ENCODE results near the gene MAMDC2.
"Not testable (repeated sequence)": the region's sequence is repeated elsewhere in the genome, so short reads cannot be mapped to it uniquely, and the experiment has no call there.

The MAMDC2 gene

GRCh38 chr9:70217029-70217428, 173.4 kb downstream of the MAMDC2 start:
- no peak for DNase-seq

DNA sequence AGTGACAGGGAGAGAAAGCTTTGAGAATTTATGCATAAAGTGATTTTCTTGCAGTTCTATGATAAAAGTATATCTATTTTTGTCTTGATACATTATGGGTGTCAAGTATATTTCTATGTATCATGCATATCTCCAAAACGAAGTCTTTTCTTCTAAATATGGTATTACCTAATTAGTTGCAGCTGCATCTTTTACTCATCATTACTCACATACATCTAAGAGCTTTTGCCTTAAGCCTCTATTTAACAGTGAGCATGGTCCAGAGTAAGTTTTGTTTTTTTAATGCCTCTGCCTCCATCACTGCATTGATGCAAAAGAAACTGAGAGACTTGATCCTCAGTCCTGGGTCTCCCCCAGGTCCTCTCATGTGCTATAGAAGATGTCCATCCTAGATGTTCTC, 175.1 kb downstream of the MAMDC2 start:
- DNase-seq: no peak

DNA sequence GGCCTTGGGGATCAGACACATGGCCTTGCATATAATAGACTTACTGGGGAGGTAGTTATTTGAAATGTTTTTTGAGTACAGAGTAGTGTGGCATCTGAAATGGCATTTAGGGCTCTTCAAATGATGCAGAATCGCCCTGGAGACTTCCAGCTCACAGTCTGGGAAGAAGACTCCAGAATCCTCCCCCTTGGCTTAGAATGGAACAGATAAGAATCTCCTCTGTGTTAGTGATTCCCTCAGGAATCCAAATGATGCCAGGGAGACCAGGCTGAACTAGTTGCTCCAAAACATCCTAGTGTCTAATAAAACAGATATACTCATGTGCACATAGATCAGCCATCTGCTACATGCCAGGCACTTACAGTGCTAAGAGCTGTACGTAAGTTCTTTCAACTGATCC, 176.6 kb downstream of the MAMDC2 start:
- no peak for DNase-seq

GRCh38 chr9:70222354-70222753, 178.7 kb downstream of the MAMDC2 start:
- DNase-seq: no peak

DNA sequence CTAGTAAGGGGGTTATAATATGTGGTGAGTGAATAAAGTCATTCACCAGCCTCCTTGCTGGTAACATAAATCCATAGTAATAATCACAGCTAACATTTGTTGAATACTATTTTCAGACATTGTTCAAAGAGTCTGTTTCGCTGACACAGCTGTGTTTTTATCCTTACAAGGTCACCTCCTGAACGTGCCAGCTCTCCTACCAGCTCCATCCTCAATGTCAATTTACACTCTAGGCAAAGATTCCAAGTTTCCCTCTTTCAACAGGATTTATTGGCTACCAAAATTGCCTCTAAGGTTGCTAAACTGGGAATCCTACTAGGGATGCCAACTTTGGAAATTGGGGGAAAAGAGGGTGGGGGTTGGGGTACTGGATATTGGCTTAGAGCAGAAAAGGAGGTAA, 184.5 kb downstream of the MAMDC2 start:
- DNase-seq: no peak

DNA sequence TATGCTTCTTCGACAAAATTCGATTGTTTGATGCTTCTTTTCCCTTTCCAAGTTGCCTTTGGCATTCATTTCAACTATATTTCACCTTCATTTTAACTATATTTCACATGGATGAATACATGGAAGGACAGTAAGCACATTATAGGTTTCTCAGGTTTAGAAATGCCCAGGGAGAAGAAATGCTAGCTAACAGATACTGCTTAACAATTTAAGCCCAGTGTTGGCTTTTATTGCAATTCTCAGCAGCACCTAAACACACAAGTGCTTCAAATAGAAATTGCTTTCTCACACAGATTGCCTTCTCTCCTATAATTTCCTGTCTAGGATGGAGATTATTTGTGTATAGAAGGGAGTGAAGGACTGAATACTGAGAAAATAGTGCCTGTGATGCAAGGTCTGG, 185.0 kb downstream of the MAMDC2 start:
- DNase-seq: no peak

GRCh38 chr9:70229026-70229425, 185.4 kb downstream of the MAMDC2 start:
- DNase-seq: peak in 1 of 2 experiments; percentile 11

DNA sequence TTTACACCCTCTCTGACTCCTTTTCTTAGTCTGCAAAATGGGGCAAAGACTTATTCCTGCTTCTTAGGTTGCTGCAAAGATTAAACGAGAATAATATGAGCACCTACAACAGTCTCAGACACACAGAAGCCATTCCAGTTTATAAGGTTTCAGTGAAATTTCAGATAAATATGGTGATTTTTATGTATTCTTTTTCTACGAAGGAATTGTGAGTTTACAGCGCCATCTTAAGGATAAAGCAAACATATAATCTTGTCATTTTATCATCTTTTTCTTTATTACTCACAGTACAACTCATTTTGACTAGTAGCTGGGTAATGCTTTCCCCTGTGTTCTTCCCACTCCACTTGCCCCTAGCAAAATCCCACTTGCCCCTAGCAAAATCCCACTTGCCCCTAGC, 185.9 kb downstream of the MAMDC2 start:
- no peak for DNase-seq

GRCh38 chr9:70232476-70232875, 188.8 kb downstream of the MAMDC2 start:
- DNase-seq: no peak

DNA sequence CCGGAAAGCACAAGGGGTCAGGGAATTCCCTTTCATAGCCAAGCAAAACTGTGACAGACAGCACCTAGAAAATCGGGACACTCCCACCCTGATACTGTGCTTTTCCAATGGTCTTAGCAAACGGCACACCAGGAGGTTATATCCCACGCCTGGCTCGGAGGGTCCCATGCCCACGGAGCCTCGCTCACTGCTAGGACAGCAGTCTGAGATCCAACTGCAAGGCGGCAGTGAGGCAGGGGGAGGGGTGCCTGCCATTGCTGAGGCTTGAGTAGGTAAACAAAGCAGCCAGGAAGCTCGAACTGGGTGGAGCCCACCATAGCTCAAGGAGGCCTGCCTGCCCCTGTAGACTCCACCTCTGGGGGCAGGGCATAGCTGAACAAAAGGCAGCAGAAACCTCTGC, 190.6 kb downstream of the MAMDC2 start:
- not testable (repeated sequence) for DNase-seq

GRCh38 chr9:70245952-70246351, 202.3 kb downstream of the MAMDC2 start:
- DNase-seq: not testable (repeated sequence)

DNA sequence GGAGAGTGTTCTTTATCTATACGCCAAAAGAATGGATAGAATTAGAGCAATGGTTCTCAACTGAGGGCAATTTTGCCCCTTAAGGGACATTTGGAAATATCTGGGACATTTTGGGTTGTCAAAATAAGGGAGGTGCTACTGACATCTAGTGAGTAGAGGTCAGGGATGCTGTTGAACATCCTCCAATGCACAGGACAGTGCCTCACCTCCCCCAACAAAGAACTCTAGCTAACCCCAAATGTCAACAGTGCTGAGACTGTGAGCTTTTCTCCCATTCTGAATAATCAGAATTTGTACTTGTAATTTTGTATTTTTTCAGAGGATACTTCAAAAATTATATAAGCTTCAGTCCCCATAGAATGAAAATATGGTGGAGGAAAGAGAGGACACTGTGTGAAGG, 206.6 kb downstream of the MAMDC2 start:
- no peak for DNase-seq

GRCh38 chr9:70255486-70255885, 211.8 kb downstream of the MAMDC2 start:
- no peak for DNase-seq

DNA sequence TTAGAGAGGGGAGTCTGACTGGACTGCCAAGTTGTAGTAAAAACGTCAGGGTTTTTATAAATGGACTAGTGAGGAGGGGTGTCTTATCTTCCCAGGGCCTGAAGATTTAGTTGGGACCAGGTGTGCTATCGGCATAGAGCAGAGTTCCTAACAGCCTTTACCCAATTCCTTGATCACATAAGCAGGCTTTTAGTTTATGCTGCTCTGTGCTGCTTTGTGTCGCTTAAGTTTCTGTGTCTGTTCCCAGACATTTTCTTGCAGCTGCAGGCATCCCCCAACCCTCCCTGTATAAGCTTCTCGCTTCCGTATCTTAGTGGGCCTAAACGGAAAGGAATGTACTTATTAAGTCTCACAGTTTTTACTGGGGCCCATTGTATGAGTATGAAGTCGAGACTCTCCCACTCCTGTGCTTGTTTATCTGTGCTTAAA, 212.5 kb downstream of the MAMDC2 start:
- no peak for DNase-seq

DNA sequence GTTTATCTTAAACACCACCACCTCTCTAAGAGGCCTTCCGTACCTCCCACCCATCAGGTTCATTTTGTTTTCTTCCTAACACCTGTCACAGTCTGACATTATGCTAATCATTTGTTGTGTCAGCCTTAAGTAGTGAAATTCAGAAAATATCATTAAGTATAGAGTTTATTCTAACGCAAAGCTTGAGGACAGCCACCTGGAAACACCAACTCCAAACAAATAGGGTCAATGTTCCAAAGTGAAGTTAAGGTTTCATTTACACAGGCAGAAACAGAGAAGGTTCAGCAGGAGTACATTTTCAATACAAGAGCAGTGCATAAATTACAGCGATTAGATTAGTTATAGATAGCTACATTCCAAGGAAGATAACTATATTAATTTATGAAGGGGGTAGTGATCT, 213.9 kb downstream of the MAMDC2 start:
- DNase-seq: no peak

DNA sequence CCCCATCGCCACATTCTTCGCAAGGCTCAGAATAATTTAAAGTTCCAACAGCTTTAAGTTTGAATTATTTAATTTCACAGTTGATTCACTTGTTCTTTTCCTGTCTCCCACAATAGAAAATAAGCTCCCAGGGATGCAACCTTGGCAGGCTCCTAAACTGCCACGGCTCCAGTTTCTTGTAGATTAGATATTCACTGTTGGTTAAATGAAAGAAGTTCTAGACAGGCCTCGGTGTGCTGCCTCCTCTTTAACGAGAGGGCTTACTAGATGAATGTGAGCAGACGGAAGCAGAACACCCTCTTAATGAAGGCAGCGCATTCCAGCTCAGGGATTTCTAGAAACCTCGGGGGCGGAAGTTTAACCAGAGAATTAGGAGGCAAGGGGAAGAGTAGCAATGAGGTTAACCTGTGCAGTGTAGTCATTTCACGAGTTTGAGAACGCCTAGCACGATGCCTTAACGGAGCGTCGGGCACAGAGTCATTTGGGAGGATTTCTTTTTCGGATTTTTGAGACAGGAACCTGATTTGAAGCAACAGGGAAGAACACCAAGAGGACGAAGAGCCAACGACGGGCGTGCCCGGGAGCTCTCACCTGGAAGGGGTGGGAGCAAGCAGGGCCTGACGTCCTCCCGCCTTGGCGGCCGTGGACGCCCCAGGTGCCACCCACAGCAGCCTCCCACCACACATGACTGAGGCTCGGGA, 214.5 kb downstream of the MAMDC2 start:
- peak in 1 of 2 experiments; percentile 61 for DNase-seq

DNA sequence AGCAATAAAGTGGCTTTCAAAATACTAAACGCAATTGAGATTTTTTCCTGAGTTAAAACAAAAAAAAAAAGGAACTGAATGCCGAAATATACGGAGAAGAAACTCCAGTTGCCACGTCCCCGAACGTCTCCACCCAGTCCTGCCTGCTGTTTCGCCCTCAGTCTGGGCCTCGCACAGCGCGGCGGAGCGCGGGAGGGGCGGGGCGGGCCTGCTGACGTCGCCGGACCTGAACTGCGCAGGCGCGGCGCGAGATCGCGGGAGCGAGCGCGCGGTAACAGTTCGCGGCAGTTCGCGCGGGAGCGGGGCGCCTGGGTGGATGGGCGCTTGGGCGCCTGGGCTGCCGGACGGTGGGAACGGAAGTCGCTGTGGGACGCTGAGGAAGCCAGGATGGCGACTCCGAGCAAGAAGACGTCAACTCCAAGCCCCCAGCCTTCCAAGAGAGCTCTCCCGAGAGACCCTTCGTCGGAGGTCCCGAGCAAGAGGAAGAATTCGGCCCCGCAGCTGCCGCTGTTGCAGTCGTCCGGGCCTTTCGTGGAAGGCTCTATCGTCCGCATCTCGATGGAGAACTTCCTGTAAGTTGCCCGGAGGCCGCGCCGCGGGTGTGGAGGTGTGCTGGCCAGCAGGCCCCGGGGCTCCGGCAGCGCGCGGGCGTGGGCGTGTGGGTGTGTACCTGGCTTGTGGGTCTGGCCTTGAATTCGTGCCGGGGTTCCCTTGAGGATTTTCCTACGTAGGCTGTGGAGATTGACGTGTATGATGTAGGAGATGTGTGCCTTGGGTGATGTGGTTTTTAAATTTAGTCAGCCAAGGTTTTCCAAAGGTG, 215.3 kb downstream of the MAMDC2 start, which contains the start of gene SMC5:
TSS of gene SMC5 (plus strand) at position 287 of the 820 bp plus-strand sequence. CDS start at position 388, 101 bp downstream.
- peak; percentile 63 to 87 for DNase-seq

DNA sequence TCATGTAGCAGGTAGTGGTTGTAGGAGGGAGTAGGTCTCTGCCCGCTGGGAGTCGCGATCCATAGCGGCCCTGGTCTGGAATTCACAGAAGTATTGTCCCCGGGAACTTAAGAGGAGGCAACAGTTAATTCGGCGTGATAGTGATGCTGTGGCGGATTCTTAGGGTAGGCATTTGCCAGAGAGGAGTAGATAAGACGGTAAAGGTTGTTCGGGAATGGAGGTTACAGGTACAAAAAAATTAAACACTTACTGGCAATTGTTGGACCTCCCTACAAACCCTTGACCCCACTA, 215.8 kb downstream of the MAMDC2 start:
- no peak for DNase-seq

- no peak for DNase-seq
These were observed 216.4 kb downstream of the MAMDC2 start for GRCh38 chr9:70260007-70260443.

DNA sequence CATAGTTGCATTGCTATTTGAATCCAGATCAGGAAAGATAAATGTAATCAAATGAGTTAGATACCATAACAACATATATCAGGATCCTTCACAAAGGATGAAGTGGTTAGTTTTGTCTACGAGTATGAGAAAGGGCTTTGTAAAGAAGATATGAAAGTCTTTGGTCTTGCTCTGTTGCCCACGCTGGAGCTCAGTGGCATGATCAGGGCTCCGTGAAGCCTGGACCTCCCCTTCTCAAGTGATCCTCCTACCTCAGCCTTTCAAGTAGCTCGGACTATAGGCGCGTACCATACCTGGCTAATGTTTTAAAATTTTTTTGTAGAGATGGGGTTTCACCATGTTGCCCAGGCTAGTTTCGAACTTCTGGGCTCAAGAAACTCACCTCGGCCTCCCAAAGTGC, 217.0 kb downstream of the MAMDC2 start:
- DNase-seq: no peak

DNA sequence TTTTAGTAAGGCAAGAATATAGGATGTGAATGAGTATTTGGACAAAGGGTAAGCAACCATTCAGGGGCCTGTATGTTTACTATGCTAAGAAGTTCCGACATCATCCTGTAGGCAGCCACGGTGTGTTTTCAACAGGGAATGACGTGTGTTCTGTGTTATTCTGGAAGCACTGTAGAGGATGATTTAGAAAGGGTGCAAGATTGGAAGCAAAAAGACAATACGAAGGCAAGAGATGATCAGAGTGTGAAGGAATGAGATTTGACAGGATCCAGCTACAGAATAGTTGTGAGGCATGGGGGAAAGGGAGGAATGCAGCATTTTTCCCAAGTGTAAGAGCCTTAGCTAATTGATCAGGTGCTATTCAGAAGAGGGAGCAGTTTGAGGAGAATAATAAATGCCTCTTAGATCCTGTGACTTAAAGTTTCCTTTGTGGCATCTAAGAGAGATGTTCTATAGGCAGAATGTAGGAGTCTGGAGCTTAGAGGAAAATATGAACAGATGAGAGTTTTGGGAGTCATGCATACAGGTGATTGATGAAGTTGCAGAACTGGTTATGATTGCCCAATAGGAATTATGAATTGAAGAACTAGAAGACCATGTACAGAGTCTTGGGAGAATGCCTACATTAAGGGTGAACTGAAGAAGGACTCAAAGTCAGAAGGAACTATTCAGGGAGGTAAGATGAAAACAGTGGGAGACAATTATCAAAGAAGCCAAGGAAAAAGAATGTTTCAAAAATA, 217.7 kb downstream of the MAMDC2 start:
- DNase-seq: no peak

- DNase-seq: no peak
These were observed 218.7 kb downstream of the MAMDC2 start for GRCh38 chr9:70262366-70262765.

GRCh38 chr9:70262948-70263347, 219.3 kb downstream of the MAMDC2 start:
- DNase-seq: no peak

DNA sequence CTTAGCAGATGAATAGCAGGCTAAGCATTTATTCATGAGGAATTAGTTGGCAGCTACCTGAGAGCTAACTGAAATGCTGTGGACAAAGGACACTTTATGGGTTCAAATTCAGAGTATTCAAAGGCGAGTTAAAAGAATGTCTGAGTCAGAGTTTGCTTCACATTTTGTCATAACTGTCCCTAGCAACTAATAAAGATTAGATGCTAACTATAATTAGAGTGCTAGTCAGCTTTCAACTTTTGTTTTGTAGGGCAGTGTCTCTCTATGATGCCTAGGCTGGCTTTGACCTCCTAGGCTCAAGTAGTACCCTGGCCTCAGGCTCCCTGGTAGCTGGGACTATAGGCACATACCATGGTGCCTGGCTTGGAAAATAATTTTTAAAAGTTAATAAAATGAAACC, 219.8 kb downstream of the MAMDC2 start:
- no peak for DNase-seq

Data from NCI-H1930 (cell line).